DND-41 (cell line): Measurements from ENCODE around the gene GPRC5D.

Experiments used
- EZH2 ChIP-seq: IDR thresholded peaks from 3 replicates; pipeline ENCODE4 v1.6.1; 2012; ENCODE audit warnings: borderline replicate concordance, low read depth, mild to moderate bottlenecking, moderate library complexity, low read length, inconsistent platforms; ENCODE audit not compliant: severe bottlenecking
- TF ChIP-seq, protein P1 (sequence below): IDR thresholded peaks from 2 replicates; pipeline ENCODE4 v1.5.1; 2012; ENCODE audit warnings: borderline replicate concordance, low read length, moderate library complexity, mild to moderate bottlenecking; ENCODE audit not compliant: poor library complexity, severe bottlenecking; ENCODE audit errors: extremely low read depth

DNA sequence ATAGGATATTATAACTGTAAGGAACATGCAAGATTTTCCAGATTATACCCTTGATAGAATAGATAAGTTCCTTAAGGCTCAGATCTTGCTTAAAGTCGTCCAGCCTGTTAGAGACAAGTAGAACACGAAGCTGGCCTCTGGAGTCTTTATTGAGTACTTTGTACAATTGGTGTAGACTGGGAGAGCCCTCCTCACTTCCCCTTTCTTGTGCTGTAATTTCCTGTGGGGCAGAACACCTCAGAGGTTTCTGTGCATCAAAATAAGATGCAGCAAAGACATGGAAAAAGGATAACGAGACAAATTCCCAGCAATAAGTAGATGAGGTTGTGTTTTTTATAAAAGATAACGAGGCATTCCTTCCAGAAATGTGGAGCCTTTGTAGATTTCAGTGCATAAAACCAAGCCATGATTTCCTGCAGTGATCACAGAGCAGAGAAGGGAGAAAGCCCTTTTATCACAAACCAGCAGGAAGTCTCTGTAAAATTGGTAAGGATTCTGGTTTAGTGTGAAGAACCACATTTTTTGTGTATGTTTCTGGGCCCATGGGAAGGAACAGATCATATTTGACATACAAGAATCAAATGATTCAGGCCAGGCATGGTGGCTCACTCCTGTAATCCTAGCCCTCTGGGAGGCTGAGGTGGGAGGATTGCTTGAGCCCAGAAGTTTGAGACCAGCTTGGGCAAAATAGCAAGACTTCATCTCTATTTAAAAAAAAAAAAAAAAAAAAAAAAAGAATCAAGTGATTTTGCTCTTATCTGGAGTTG is 42.6 kb downstream of the GPRC5D start:
- no peak for TF ChIP-seq EZH2
- TF ChIP-seq, protein P1, sequence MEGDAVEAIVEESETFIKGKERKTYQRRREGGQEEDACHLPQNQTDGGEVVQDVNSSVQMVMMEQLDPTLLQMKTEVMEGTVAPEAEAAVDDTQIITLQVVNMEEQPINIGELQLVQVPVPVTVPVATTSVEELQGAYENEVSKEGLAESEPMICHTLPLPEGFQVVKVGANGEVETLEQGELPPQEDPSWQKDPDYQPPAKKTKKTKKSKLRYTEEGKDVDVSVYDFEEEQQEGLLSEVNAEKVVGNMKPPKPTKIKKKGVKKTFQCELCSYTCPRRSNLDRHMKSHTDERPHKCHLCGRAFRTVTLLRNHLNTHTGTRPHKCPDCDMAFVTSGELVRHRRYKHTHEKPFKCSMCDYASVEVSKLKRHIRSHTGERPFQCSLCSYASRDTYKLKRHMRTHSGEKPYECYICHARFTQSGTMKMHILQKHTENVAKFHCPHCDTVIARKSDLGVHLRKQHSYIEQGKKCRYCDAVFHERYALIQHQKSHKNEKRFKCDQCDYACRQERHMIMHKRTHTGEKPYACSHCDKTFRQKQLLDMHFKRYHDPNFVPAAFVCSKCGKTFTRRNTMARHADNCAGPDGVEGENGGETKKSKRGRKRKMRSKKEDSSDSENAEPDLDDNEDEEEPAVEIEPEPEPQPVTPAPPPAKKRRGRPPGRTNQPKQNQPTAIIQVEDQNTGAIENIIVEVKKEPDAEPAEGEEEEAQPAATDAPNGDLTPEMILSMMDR = no peak
